PC-9 (cell line): Measurements from ENCODE around the gene MTOR.

ENCODE experiments used
- EZH2 ChIP-seq: fragments of 200-600 bp; sonication (generic); IDR thresholded peaks from 2 replicates; pipeline ENCODE4 v1.8.0; 2017; ENCODE audit warnings: antibody characterized with exemption, low read depth
- TF ChIP-seq, protein P1 (sequence below): fragments of 200-600 bp; sonication (generic); conservative IDR thresholded peaks from 2 replicates; pipeline ENCODE4 v1.6.1; 2017; ENCODE audit warnings: mixed run types, antibody characterized with exemption, mild to moderate bottlenecking, moderate library complexity

DNA sequence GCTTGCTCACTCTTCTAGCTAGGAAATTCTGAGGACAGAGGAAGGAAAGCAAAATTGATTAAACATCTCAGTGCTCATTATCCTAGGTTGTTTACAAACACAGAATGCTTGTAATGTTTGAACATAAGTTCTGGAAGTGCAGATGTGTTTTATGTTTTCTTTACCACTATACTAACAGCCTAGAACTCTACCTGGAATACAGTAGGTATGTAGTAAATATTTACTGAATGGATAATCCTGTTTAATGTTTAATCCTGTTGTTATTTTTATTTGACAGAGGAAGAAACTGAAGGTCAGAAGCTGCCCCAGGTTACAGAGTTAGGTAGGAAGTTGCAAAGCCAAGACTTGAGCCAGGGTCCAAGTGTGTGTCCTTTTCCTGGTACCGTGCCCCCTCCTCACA, 6.1 kb downstream of the MTOR start:
- TF ChIP-seq, protein P1, sequence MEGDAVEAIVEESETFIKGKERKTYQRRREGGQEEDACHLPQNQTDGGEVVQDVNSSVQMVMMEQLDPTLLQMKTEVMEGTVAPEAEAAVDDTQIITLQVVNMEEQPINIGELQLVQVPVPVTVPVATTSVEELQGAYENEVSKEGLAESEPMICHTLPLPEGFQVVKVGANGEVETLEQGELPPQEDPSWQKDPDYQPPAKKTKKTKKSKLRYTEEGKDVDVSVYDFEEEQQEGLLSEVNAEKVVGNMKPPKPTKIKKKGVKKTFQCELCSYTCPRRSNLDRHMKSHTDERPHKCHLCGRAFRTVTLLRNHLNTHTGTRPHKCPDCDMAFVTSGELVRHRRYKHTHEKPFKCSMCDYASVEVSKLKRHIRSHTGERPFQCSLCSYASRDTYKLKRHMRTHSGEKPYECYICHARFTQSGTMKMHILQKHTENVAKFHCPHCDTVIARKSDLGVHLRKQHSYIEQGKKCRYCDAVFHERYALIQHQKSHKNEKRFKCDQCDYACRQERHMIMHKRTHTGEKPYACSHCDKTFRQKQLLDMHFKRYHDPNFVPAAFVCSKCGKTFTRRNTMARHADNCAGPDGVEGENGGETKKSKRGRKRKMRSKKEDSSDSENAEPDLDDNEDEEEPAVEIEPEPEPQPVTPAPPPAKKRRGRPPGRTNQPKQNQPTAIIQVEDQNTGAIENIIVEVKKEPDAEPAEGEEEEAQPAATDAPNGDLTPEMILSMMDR = no peak
- no peak for TF ChIP-seq EZH2
